GM18511 (cell line): Measurements from ENCODE around the gene CEP152.
"Not testable (repeated sequence)": the region's sequence is repeated elsewhere in the genome, so short reads cannot be mapped to it uniquely, and the experiment has no call there.

Experiments used
- ATAC-seq: cut with Tn5 transposase; IDR thresholded peaks from one replicate; pipeline ENCODE4 v1.9.1; 2021; ENCODE audit warnings: mild to moderate bottlenecking, moderate library complexity; ENCODE audit not compliant: unreplicated experiment

CEP152 gene

DNA sequence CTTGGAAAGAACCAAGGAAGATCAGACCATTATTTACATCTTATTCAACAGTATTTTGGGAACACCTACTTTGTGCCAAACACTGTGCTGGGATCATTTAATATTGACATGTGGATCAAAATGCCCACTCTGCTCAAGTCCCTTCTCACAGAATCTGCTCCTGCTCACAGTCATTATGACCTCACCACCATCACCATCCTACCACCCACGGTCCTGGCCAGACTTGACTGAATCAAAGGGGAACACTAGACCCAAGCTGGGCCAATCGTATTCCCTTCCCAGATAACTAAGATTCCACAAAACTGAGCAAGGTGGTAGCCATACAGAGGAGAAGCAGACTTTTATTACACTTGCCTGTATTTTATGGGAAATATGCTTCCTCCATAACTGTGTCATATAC is 3.4 kb upstream of the CEP152 start:
- ATAC-seq, result no peak

DNA sequence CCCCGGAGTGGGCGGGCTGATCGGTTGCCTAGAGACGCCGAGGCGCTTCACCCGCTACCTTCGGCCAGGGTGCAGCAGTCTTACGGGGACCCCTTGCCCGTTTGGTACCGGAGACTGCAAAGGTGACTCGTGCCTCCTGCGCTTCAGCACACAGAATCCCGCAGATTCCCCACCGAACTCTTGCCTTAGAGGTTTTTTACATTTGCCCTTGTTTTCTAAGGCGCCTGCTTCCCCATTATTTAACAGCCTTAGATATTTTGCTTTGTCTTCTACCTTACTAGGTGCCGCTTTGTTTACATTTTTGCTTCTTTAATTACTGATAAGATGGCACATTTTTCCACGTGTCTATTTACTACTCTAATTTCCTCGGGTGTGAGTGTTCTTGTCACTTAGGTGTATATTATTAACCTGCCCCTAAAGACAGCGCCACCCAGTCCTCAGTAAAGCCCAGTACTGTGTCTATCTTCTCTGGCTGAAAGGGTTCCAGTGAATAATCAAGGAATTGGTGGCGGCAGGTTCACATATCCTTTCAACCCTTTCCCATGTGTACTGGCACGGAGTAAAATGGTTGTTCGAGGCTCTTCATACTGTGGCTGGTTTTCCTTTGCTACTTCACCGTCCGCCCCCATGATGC is 573 bp upstream of the CEP152 start:
- peak; percentile 13 for ATAC-seq

DNA sequence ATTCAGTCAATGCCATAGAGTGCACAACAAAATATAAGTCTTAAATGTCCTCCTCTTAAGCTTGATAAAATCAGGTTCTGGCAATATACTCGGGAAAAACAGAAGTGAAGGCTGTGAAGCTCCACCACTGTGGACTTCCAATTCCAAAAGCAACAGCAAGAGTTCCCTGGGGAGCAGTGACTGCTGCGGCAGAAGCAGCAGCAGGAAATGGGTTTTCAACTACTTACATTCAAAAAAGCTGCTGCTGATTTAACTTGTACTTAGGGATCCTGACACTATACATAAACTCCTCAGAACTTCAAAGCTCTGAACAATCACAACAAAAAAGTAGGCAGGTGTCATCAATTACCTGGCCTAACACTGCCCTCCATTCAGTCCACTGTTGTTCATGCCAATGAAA is 4.7 kb downstream of the CEP152 start:
- no peak for ATAC-seq

DNA sequence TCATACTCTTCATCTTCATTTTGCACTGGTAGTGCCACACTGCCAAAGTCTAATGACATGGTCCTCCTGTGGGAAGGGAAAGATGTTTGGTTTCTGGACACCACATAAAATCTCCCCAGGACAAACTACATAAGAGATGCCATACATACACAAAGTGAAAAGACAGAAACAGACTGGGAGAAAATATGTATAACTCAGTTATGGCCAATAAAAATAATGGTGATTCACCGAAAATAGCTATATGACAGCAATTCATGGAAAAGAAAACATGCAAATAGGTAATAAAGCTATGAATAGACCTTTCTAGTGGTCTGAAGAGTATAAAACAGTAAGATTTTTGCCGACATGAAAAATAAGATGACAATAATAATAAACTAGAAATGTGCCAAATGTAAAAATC is 5.3 kb downstream of the CEP152 start:
- no peak for ATAC-seq

DNA sequence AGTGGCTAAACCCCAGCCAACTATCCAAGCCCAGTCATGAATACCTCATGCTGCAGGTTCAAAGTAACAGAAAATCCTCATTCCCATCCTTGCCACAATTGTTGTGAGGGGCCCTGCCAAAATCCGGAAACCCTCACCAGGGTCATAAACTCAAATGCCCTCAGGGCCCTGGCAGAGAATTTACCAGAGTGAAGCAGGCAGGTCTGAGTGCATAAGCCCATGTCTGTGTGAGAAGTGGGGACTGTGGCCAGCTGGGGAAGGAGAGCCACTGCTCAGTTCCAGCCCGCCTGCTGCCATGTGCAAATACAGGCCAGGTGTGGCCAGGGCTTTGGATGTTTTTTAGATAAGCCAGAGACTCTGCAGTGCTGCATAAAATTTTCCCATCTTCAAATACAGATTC is 7.0 kb downstream of the CEP152 start:
- ATAC-seq, result no peak

DNA sequence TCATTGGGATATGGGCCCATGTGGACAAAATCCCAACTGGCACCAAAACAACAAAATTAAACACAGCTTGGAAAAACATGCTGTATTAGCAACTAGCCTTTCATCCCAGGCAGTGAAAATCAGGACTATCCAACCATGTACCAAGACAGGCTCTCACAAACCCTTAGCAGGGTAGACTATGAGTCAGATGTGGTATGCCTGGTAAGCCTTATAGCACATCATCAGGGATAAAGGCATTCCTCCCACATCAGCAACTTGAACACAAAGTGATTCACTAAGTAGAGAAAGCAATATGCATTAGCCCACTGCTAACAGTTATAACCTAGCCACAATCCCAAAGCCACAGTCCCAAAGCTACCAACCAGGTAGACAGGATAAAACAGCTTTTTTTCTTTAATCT is 8.0 kb downstream of the CEP152 start:
- ATAC-seq, result no peak

DNA sequence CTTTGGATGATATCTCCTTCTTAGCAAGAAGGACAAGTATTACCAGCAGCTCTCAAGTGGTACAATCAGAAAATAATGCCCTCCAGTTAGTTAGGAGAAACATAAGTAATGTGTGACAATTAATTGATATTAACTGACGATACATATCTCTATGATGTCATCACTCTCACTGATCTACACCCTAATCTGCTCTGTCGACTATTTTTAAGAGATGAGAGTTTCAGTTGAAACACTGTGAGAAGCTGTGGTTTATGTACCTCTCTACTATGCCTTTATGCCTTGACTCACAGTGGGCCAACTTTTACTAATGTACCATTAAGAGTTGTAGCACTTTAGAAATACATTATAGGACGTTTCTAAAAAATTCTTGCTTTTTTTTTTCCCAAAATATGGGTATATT is 8.6 kb downstream of the CEP152 start:
- no peak for ATAC-seq

DNA sequence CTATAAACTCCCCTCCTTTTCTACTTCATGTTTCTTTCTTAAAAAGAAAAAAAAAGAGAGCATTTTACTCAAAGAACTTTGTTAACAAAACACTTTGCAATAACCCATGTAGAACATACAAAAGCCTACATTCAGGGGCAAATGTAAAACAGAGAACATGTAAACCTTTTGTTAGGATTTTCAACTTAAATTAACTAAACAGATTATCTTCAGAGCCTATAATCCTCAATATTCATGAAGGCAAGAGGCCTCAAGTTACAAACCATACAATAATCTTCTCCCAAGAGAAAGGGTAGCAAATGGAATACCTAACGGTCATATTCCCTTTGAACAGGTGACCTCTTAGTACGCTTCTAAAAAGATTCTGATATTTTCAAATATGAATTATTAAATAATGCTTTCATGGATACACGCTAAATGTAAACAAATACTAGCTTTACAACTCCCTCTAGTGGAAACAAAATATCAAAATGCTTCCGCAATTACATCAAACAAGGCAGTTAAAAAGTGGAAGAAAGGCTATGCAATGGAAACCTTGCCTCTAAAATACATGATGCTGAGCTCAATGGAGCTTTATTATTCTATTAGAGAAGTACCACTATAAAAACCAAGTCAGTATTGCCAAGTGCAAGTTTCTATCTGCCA is 9.9 kb downstream of the CEP152 start:
- ATAC-seq, result no peak

DNA sequence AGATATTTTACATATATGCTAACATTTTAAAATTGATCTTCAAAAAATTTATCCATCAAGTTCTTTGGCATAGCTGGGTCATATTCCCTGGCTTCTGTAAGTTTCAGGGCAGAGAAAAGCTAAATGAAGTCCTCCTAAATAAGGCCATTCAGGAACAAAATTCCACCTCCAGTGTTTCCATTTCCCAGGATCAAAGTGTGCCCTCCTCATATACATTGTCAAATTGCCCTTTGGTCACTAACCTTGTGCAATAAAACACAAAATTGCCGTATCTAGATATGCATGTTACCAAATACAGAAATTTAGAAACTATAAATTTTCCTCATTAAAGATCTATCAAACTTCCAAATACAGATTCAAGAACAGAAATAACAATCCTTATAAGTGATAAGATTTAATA is 10.6 kb downstream of the CEP152 start:
- no peak for ATAC-seq

DNA sequence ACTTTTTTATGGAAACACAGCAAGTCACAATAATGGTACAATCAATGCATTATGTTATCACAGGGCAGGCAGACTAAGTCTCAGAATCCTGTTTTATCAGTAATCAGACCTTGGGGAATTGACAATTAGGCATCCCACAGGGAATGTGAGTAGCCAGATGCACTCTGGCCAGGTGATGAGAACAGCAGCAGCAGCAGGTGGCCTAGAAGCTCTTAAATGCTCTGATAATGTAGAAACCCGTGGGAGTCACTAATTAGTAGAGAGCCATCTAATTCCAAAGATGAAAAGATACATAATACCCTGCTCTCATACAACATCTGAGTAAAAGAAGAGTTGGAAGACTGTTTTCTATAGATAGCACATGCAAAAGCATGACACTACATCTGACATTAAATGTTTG is 12.6 kb downstream of the CEP152 start:
- ATAC-seq, result no peak

DNA sequence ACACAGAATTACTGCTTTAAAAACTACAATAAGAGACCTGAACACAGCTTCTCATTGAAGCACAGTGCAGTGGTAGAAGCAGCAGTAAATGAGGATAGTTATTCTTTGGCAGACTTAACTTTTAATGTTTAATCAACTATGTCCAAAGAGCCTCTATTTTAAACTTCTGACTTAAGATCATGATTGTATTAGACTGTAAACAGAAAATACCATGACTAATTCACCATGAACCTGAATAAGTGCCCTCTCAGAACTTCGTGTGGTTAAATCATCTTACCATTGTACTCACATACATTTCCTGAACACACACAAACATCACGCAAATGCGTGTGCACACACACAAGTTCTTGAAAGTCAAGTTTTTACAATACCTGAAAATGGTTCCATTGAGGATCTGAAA is 13.9 kb downstream of the CEP152 start:
- peak; percentile 54 for ATAC-seq

DNA sequence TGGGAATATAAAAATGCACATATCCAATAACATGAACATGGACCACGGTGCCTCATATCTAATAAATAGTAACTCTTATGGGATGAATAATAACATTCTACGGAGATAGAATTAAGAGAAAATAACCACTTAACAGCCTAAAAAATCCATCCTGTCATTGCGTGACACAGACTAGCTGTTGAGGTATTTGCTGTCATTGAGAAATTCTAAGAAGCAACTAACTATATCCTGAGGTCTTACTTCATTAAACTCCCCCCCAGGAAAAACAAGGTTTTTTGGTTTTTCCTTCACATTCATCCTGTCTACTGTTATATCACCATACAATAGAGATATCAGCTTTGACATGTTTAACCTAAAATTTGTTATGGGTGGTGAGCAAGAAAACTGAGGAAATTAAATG is 14.3 kb downstream of the CEP152 start:
- ATAC-seq, result no peak

DNA sequence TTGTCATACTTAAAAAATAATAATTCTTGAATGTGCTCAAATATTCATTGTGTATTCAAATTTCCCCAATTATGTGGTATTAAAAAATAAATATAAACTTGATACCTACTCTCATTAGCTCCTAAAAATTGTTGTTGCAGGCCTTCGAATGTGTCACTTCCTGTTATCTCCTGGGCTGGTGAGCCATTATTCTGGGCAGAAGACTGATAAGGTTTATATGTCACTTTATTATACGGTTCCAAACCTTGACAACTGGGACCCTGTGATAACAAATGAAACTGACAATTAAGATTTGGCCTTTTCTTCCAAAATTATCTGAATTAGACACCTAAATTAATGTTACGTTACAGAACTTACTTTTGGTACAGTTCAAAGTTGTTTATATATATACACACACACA is 15.0 kb downstream of the CEP152 start:
- ATAC-seq, result no peak

DNA sequence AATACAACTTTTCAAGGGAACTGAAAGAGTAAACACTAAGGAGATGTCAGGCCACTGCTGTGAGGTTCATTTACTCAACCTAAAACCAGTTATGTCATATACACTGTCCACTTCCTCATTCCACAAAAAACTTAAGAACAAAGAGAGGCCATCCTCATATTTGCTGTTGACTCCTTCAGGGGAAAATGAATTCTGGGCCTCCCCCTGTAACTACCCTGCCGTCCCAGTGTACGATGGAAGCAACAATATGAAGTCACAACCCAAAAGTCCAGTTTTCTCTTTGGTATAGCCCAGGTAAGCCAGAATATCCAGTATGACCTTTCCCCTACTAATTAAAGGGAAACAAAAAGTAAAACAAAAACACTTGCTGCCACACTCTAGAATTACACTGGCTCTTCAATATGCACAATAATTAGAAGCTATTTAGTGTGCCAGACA is 16.2 kb downstream of the CEP152 start:
- peak; percentile 94 for ATAC-seq

DNA sequence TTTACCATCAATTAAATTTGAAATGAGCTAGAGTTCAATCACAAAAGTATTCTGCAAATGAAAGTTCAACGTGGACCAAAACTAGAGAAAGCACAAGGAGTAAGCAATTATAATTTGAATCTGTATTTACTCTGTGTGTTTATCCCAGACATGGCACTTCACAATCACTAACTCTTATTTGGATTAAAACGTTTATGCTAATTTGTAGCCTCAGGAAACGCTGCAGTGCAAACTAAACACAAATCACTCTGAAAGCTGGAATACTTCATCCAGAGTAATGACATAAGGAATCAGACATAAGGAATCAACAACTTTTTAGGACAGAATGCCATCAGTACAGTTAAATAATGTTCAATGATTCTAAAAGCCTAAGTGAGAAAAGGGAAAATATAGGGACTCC is 18.5 kb downstream of the CEP152 start:
- no peak for ATAC-seq

DNA sequence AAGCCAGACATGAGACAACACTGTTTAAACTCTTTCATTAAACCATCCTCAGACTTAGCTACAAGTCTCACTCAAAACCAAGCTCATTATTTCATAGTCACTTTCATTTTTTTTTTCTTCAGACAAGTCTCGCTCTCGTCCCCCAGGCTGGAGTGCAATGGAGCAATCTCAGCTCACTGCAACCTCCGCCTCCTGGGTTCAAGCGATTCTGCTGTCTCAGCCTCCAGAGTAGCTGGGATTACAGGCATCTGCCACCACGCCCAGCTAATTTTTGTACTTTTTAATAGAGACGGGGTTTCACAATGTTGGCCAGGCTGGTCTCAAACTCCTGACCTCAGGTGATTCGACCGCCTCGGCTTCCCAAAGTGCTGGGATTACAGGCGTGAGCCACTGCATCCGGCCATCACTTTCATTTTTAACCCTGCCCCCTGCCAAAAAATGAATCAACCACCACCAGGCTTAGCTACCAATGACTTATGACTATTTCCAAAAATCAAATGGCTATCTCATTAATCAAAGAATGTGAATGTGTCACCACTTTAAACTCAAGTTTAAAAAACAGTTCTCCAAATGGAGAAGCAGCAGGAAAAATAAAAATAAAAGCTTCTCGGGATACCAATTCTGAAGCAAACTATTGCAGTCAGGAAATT is 20.3 kb downstream of the CEP152 start:
- not testable (repeated sequence) for ATAC-seq

DNA sequence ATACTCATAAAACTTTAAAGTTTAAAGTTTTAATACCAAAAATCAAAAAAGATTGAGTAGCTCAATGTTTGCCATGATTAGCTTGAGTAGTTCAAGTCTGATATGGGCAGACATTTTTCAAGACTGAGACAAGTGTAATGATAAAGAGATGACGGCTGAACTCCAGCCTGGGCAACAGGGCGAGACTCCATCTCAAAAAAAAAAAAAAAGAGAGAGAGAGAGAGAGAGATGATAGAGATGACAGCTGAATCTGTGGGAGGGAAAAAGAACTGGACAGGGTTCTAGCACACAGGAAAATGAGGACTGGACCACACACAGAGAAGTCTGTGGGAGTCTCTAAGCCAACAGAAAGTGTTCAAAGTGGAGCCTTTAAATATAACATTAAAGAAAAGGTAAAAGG is 25.2 kb downstream of the CEP152 start:
- no peak for ATAC-seq

DNA sequence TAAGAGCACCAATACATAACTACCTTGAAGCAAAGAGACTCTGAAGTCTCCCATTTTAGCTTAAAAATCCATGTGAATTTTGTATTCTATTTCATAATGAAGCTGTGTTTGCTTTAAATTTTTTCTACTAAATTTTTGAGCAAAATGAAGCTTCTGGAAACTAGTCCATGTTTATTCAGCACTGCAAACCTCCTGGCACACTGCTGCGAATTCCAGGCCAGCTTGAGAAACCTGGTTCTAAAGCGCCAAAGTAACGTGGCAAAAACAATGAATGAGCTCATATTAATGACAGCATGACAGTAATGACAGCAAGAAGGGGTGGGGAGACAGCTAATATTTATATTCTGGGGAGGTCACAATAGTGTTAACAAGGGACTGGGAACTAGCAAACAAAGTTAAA is 25.7 kb downstream of the CEP152 start:
- no peak for ATAC-seq

DNA sequence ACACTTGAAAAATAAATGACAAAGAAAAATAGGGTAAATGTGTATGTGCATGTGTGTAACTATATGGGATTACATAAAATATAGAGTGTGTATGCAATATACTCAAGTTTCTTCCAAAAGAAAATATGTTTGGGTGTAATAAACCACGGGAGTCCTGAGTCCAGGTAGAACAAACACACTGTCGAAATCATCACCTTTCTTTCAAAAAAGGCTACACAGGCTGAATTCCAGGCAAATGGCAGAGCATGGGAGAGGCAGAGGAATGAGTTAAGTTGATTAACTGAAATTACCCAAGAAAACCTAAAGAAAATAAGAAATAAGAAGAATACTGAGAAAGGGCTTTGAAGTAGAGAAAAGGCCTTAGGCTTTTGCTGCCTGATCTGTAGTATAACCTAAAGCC is 26.1 kb downstream of the CEP152 start:
- ATAC-seq, result no peak

DNA sequence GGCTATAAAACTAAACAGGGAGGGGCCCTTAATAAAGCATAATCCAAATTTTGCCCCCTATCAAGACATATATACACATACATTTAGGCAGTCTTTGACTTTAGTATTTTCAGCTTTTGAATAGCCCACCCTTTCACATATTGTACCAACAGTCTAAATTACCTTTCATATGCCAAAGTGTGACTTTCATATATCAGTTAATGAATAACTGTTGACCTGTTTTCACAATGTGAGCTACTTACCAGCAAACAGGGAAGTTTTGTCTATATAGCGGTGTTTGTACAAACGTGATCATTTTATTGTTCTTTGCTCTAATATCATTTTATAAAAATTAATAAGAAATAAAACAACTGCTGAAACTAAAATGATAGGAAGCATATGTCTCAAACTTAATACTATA is 28.0 kb downstream of the CEP152 start:
- ATAC-seq, result no peak

DNA sequence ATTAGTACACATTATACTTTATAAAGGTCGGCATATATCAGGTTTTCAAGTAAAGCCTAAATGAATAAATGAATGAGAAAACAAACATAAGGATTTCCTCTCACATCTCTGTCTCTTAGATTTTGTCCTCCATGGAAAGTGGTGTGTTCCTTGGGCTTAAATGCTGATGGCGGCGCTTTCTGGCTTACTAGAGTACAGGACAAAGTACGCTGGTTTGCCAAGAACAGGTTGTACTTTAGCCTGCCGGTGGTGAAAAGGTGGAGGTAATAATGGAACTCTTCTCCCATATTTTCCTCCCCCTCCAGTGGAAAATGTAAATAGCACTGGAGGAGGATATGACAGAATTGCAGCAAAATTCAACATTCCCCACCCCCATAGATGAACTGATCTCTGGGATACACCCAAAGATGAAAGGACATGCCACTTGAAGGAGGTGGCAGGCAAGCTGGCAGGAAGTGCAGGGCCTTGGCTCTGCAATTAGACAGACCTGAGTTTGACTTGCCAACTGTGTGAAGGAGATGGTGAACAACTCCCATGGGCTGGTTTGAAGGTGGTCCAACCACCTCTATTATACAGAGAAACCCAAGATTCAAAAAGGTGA is 29.3 kb downstream of the CEP152 start:
- ATAC-seq, result no peak

DNA sequence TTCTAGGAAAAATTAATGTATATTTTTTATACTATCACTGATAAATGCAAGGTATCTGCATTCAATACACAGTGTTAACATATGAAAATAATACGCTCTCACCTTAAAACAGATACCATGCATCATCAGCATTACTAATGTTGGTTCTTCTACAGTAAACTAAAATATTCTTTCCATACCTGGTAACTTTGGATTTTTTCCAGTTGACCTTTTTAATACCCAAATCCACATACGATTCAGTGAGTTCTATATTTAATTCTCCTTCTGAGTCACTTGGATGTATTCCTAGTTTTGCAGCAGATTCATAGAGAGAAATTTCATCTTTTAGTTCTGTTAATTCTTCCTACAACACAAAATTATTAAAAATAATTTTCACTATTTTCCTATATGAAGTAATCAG is 29.9 kb downstream of the CEP152 start:
- ATAC-seq, result no peak
